ENCODE data around the gene SPPL2C. TPM values are rescaled to one million over a fixed set of nuclear protein-coding genes. Genes with fewer than 3 reads are reported as not detected.

The SPPL2C gene
- polyA plus RNA-seq, 1 donor from 2014 or later = not detected

DNA sequence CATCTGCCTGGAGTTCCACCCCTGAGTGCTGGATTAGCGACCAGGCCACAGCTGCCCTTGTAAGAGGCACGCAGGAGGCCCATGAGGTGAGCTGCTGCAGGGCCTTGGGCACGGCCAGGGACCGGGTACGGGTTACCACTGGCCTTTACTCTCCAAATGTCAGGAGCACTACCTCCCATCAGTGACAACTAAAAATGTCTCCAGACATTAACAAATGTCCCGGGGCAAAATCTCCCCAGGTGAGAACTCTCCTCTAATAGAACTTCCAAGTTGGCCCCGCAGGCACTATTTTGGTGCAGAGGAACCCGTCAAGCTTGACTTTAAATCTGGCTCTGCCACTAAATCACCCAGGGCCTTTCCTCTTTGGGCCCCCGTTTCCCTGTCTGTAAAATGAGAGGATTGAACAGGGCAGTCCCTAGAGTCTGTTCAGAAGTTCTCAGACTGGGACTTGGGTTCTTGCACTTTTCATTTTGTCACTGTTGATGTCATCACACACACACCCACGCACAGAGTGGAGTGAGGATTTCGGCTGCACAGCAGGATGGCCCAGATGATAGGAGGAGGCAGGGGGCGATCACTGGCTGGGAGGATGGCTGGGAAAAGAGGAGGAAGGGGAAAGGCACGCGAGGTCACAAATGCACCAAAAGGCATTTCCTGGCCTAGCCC is 25.1 kb downstream of the SPPL2C start:
- Histone ChIP-seq H3K4me2 (ENCODE audit: low read length) (no peak overlapping the region), H2AFZ (ENCODE audit: low read depth, low read length) (no peak overlapping the region), H3K4me3 (ENCODE audit: low read length) (no peak overlapping the region), H3K9me3 (ENCODE audit: low read length) (no peaks in the 10 kb centered on the region), H3K79me2 (replicated peaks; ENCODE audit: insufficient read depth, low read length) (no peaks in the 10 kb centered on the region), H3K27me3 (ENCODE audit: insufficient read depth, low read depth, low read length) (no peaks in the 10 kb centered on the region), H3K27ac (ENCODE audit: low read length) (no peak overlapping the region), H3F3A (ENCODE audit: insufficient read depth, low read length, poor library complexity, severe bottlenecking) (no peaks in the 10 kb centered on the region), H3K9ac (ENCODE audit: low read length) (no peak overlapping the region), H4K20me1 (ENCODE audit: insufficient read depth) (no peaks in the 10 kb centered on the region), H3K9me2 (ENCODE audit: insufficient read depth, low read length) (no peaks in the 10 kb centered on the region), H3K36me3 (ENCODE audit: insufficient read depth, low read length) (no peaks in the 10 kb centered on the region)
- TF ChIP-seq EP300 (conservative IDR thresholded peaks at IDR 0.05; ENCODE audit: poor library complexity, severe bottlenecking) (no peak), POLR2AphosphoS5 (IDR thresholded peaks at IDR 0.05) (no peak), EZH2 (IDR thresholded peaks at IDR 0.05; ENCODE audit: borderline replicate concordance, insufficient read depth, low read length, poor library complexity, severe bottlenecking) (no peak), RAD21 (conservative IDR thresholded peaks at IDR 0.05) (no peak), TAF1 (IDR thresholded peaks at IDR 0.05; ENCODE audit: low read depth) (no peak), MXI1 (conservative IDR thresholded peaks at IDR 0.05; ENCODE audit: poor library complexity, severe bottlenecking) (no peak), SMC3 (conservative IDR thresholded peaks at IDR 0.05; ENCODE audit: poor library complexity) (no peak)
- TF ChIP-seq, protein P1, sequence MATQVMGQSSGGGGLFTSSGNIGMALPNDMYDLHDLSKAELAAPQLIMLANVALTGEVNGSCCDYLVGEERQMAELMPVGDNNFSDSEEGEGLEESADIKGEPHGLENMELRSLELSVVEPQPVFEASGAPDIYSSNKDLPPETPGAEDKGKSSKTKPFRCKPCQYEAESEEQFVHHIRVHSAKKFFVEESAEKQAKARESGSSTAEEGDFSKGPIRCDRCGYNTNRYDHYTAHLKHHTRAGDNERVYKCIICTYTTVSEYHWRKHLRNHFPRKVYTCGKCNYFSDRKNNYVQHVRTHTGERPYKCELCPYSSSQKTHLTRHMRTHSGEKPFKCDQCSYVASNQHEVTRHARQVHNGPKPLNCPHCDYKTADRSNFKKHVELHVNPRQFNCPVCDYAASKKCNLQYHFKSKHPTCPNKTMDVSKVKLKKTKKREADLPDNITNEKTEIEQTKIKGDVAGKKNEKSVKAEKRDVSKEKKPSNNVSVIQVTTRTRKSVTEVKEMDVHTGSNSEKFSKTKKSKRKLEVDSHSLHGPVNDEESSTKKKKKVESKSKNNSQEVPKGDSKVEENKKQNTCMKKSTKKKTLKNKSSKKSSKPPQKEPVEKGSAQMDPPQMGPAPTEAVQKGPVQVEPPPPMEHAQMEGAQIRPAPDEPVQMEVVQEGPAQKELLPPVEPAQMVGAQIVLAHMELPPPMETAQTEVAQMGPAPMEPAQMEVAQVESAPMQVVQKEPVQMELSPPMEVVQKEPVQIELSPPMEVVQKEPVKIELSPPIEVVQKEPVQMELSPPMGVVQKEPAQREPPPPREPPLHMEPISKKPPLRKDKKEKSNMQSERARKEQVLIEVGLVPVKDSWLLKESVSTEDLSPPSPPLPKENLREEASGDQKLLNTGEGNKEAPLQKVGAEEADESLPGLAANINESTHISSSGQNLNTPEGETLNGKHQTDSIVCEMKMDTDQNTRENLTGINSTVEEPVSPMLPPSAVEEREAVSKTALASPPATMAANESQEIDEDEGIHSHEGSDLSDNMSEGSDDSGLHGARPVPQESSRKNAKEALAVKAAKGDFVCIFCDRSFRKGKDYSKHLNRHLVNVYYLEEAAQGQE (IDR thresholded peaks at IDR 0.05; ENCODE audit: borderline replicate concordance) = no peak
- TF ChIP-seq, protein P2, sequence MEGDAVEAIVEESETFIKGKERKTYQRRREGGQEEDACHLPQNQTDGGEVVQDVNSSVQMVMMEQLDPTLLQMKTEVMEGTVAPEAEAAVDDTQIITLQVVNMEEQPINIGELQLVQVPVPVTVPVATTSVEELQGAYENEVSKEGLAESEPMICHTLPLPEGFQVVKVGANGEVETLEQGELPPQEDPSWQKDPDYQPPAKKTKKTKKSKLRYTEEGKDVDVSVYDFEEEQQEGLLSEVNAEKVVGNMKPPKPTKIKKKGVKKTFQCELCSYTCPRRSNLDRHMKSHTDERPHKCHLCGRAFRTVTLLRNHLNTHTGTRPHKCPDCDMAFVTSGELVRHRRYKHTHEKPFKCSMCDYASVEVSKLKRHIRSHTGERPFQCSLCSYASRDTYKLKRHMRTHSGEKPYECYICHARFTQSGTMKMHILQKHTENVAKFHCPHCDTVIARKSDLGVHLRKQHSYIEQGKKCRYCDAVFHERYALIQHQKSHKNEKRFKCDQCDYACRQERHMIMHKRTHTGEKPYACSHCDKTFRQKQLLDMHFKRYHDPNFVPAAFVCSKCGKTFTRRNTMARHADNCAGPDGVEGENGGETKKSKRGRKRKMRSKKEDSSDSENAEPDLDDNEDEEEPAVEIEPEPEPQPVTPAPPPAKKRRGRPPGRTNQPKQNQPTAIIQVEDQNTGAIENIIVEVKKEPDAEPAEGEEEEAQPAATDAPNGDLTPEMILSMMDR (IDR thresholded peaks at IDR 0.05; ENCODE audit: poor library complexity, severe bottlenecking) = no peak

DNA sequence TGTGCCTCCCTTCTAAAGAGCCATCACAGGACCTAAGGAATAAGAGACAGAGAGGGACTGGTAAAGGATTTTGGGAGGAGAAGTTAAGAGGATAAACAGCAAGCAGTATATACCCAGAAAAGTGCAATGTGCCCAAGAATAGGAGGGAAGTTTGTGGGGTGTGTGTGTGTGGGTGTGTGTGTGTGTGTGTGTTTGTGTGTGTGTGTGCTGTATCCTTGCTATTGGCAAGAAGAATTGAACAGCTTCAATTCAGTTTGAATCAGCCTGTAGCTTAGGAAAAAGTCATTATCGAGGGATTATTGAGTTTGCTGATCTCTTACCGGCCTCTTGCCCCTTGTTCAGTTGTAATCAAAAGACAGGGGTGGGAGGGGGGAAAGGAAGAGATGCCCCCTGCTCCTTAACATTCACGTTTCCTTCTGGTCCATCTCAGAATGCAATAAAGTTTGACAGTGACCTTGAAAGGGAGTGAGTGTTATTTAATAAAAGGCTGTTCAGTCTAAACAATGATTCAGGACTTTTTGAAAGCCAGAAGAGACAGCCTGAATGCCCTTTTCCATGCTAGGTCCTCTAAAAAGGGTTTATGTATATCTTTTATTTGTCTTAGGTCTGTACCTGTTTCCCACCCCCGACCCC is 25.8 kb downstream of the SPPL2C start:
- no peak overlapping the region for H2AFZ ChIP-seq (ENCODE audit: low read depth, low read length)
- H3K9me2 ChIP-seq (ENCODE audit: insufficient read depth, low read length) = no peaks in the 10 kb centered on the region
- H3K27me3 ChIP-seq (ENCODE audit: insufficient read depth, low read depth, low read length) = no peaks in the 10 kb centered on the region
- no peak overlapping the region for H3K27ac ChIP-seq (ENCODE audit: low read length)
- no peaks in the 10 kb centered on the region for H3F3A ChIP-seq (ENCODE audit: insufficient read depth, low read length, poor library complexity, severe bottlenecking)
- no peaks in the 10 kb centered on the region for H3K36me3 ChIP-seq (ENCODE audit: insufficient read depth, low read length)
- no peaks in the 10 kb centered on the region for H3K79me2 ChIP-seq (replicated peaks; ENCODE audit: insufficient read depth, low read length)
- TF ChIP-seq RAD21 (conservative IDR thresholded peaks at IDR 0.05) = no peak
- no peak for TF ChIP-seq SMC3 (conservative IDR thresholded peaks at IDR 0.05; ENCODE audit: poor library complexity)
- TF ChIP-seq EZH2 (IDR thresholded peaks at IDR 0.05; ENCODE audit: borderline replicate concordance, insufficient read depth, low read length, poor library complexity, severe bottlenecking) = no peak
- no peak for TF ChIP-seq TAF1 (IDR thresholded peaks at IDR 0.05; ENCODE audit: low read depth)
- TF ChIP-seq MXI1 (conservative IDR thresholded peaks at IDR 0.05; ENCODE audit: poor library complexity, severe bottlenecking) = no peak
- TF ChIP-seq, protein P2 (IDR thresholded peaks at IDR 0.05; ENCODE audit: poor library complexity, severe bottlenecking) = no peak
- no peak for TF ChIP-seq POLR2AphosphoS5 (IDR thresholded peaks at IDR 0.05)
- TF ChIP-seq, protein P1 (IDR thresholded peaks at IDR 0.05; ENCODE audit: borderline replicate concordance) = no peak
- no peak overlapping the region for H3K4me2 ChIP-seq (ENCODE audit: low read length)
- H4K20me1 ChIP-seq (ENCODE audit: insufficient read depth) = no peaks in the 10 kb centered on the region
- no peaks in the 10 kb centered on the region for H3K9me3 ChIP-seq (ENCODE audit: low read length)
- H3K4me3 ChIP-seq (ENCODE audit: low read length) = no peak overlapping the region
- no peak overlapping the region for H3K9ac ChIP-seq (ENCODE audit: low read length)
